ENCODE measurements around the gene PLEKHS1.

DNA sequence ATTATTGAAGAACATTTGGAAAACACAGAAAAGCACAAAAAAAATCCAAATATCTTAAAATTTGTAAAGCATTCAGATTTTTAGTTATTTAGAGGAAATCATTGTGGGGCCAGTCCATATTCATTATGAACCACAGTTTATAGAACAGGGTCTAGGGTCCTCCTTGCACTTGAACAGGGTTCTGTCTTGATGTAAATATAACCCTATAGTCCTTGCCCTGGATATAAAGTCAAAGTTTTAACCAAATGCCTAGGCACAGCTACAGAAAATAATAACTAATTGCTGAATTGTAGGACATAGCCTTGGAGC lies 46.2 kb upstream of the PLEKHS1 start:
- TF ChIP-seq POLR2A (IDR thresholded peaks at IDR 0.05; ENCODE audit: low read depth, low read length) (no peak), POLR2AphosphoS5 (IDR thresholded peaks at IDR 0.05; ENCODE audit: low read depth, low read length) (no peak), TAF1 (IDR thresholded peaks at IDR 0.05; ENCODE audit: borderline replicate concordance, low read depth, low read length) (no peak)

Measured in GM12892 (cell line).